ENCODE results near the gene FRMD4A. TPM values are rescaled to one million over a fixed set of nuclear protein-coding genes. Genes with fewer than 3 reads are reported as not detected.

The FRMD4A gene
- total RNA-seq, 1 experiment from 2014 or later = 19.6 TPM

DNA sequence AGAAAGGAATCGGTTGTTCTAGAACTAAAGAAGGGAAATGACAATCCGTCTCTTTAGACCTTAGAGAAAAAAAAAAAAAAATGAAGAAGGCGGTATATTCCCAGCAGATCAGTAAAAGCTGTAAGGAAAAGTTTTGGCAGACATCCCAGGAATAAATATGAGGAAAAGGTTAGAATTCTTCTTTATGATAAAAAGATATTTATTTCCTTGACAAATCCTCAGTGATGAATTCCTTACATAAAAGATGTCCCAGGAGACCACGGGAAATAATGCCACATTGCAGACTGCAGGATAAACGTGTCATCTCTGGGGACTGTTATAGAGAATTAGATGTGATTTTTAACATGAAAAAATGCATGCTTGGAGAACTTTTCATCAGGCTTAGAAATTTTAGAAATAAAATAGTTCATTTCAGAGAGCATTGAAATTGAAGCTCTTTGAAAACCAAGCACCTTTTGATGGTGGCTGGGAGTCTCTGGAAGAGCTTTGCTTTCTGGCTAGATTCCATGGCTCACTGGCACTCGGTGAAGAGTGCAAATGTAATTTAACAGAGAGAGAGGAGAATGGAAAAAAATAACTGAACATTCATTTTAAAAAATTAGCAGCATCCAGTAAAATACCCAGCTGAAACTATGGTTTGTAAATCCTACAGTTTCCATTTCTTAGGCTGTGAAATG is 645.8 kb downstream of the FRMD4A start:
- Mint-ChIP-seq H3K36me3 (ENCODE audit: insufficient read depth in 1 of 3, low read depth in 3 of 3) (peaks cover 8 to 17% (median 10%) of the 10 kb centered on the region in 3 experiments; a peak in 6 of 7 replicates), H3K27me3 (ENCODE audit: low read depth) (no peaks in the 10 kb centered on the region), H3K27ac (peak overlapping the region; percentile 78 to 86 (median 80); a peak in 3 of 7 replicates), H3K4me1 (peaks cover 8 to 9% of the 10 kb centered on the region in 2 experiments), H3K4me3 (no peak overlapping the region), H3K9me3 (no peaks in the 10 kb centered on the region)
- H2AK5ac ChIP-seq (ENCODE audit: insufficient read length, low read length) = no peak overlapping the region
- TF ChIP-seq, protein P1, sequence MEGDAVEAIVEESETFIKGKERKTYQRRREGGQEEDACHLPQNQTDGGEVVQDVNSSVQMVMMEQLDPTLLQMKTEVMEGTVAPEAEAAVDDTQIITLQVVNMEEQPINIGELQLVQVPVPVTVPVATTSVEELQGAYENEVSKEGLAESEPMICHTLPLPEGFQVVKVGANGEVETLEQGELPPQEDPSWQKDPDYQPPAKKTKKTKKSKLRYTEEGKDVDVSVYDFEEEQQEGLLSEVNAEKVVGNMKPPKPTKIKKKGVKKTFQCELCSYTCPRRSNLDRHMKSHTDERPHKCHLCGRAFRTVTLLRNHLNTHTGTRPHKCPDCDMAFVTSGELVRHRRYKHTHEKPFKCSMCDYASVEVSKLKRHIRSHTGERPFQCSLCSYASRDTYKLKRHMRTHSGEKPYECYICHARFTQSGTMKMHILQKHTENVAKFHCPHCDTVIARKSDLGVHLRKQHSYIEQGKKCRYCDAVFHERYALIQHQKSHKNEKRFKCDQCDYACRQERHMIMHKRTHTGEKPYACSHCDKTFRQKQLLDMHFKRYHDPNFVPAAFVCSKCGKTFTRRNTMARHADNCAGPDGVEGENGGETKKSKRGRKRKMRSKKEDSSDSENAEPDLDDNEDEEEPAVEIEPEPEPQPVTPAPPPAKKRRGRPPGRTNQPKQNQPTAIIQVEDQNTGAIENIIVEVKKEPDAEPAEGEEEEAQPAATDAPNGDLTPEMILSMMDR (conservative IDR thresholded peaks at IDR 0.05) = no peak
- no peaks in the 10 kb centered on the region for H3K79me2 ChIP-seq (ENCODE audit: insufficient read depth, low read length)
- no peak overlapping the region for H3K14ac ChIP-seq (ENCODE audit: insufficient read depth, low read length)
- H2BK12ac ChIP-seq (ENCODE audit: insufficient read length, low read depth, low read length) = no peak overlapping the region
- H4K5ac ChIP-seq (ENCODE audit: insufficient read length, low read depth, low read length) = no peak overlapping the region
- no peak overlapping the region for H2BK120ac ChIP-seq (ENCODE audit: low read depth, low read length, poor library complexity, severe bottlenecking)
- no peaks in the 10 kb centered on the region for H3K79me1 ChIP-seq (ENCODE audit: insufficient read depth, low read depth, low read length, poor library complexity, severe bottlenecking)
- H3K56ac ChIP-seq (ENCODE audit: insufficient read length, low read depth, low read length) = no peak overlapping the region
- H2AFZ ChIP-seq (ENCODE audit: low read length) = no peak overlapping the region
- H3T11ph ChIP-seq (ENCODE audit: low read length) = no peak overlapping the region
- no peak overlapping the region for H2BK20ac ChIP-seq (ENCODE audit: low read depth, low read length, poor library complexity, severe bottlenecking)
- H2BK5ac ChIP-seq (ENCODE audit: insufficient read length, low read length) = no peak overlapping the region
- no peaks in the 10 kb centered on the region for H3K9me3 ChIP-seq (ENCODE audit: control insufficient read depth, low read depth, low read length)
- no peaks in the 10 kb centered on the region for H3K23me2 ChIP-seq (ENCODE audit: insufficient read length, low read depth, low read length, poor library complexity, severe bottlenecking)
- WGBS (ENCODE audit: extremely low coverage, insufficient read length, low lambda C conversion rate) = no CpG with 5 or more reads among the region's 6 CpGs
- no peaks in the 10 kb centered on the region for H3K27me3 ChIP-seq (ENCODE audit: insufficient read depth, low read length)
- no peak overlapping the region for H3K23ac ChIP-seq (ENCODE audit: insufficient read length, low read depth, low read length)
- H4K20me1 ChIP-seq (ENCODE audit: control insufficient read depth, insufficient read depth, insufficient read length) = no peaks in the 10 kb centered on the region
- no peak overlapping the region for H3K27ac ChIP-seq (ENCODE audit: insufficient read length, low read depth, low read length)
- H3K4me1 ChIP-seq (ENCODE audit: insufficient read depth, low read length) = no peaks in the 10 kb centered on the region
- no peak overlapping the region for H3K4ac ChIP-seq (ENCODE audit: low read depth, low read length)
- no peak overlapping the region for H4K8ac ChIP-seq (replicated peaks; ENCODE audit: insufficient read length, low read depth, low read length)
- H3K4me2 ChIP-seq (ENCODE audit: insufficient read depth, insufficient read length, low read length) = no peak overlapping the region
- DNase-seq = no peak
- H3K9ac ChIP-seq (ENCODE audit: extremely low read depth, insufficient read length, low read length) = no peak overlapping the region
- no peak overlapping the region for H2BK15ac ChIP-seq (ENCODE audit: low read depth, low read length)
- H4K91ac ChIP-seq (ENCODE audit: insufficient read length, low read depth, low read length) = no peak overlapping the region
- no peak overlapping the region for H3K18ac ChIP-seq (ENCODE audit: insufficient read length, low read depth, low read length)

Data from H9 (cell line).